ENCODE data around the gene DTL.

DNA sequence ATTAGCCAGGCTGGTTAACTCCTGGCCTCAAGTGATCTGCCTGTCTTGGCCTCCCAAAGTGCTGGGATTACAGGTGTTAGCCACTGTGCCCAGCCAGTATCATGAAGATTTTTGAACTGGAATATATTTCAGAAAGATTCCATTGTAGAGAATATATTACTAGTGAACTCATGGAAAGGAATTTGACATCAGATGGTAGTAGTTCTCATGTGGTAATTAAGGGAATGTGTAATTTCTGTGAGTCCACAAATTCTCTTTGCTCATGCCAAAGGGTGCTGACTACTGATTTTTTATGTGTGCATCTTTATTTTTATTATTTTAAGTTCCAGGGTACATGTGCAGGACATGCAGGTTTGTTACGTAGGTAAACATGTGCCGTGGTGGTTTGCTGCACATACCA lies 10.4 kb downstream of the DTL start:
- TF ChIP-seq, protein P1, sequence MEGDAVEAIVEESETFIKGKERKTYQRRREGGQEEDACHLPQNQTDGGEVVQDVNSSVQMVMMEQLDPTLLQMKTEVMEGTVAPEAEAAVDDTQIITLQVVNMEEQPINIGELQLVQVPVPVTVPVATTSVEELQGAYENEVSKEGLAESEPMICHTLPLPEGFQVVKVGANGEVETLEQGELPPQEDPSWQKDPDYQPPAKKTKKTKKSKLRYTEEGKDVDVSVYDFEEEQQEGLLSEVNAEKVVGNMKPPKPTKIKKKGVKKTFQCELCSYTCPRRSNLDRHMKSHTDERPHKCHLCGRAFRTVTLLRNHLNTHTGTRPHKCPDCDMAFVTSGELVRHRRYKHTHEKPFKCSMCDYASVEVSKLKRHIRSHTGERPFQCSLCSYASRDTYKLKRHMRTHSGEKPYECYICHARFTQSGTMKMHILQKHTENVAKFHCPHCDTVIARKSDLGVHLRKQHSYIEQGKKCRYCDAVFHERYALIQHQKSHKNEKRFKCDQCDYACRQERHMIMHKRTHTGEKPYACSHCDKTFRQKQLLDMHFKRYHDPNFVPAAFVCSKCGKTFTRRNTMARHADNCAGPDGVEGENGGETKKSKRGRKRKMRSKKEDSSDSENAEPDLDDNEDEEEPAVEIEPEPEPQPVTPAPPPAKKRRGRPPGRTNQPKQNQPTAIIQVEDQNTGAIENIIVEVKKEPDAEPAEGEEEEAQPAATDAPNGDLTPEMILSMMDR (IDR thresholded peaks at IDR 0.05; ENCODE audit: insufficient read depth, low read depth, low read length): no peak
- no peak for TF ChIP-seq EZH2 (IDR thresholded peaks at IDR 0.05; ENCODE audit: insufficient read depth, low read length)

Measured in astrocyte (in vitro differentiated cells and primary cell).